ENCODE results near the gene CAPG.

Gene CAPG

GRCh38 chr2:85437488-85438200 is 27.5 kb upstream of the CAPG start (continued):
- TF ChIP-seq ZNF544 (tag by site-specific recombination; IDR thresholded peaks at IDR 0.05), result no peak
- TF ChIP-seq ZNF596 (tag by site-specific recombination; IDR thresholded peaks at IDR 0.05), result no peak
- no peak for TF ChIP-seq GLIS2 (tag by site-specific recombination; IDR thresholded peaks at IDR 0.05)
- no peak for TF ChIP-seq ZNF37A (tag by site-specific recombination; IDR thresholded peaks at IDR 0.05)
- TF ChIP-seq PATZ1 (tag by site-specific recombination; IDR thresholded peaks at IDR 0.05), result 0 out of 2 replicates have a peak, but pooled peaks have one; percentile 20
- TF ChIP-seq ZNF2 (tag by site-specific recombination; IDR thresholded peaks at IDR 0.05), result no peak
- no peak for TF ChIP-seq ZNF76 (tag by site-specific recombination; IDR thresholded peaks at IDR 0.05; ENCODE audit: borderline replicate concordance, low read depth)
- no peak for TF ChIP-seq BCL6B (tag by site-specific recombination; IDR thresholded peaks at IDR 0.05)
- TF ChIP-seq ZBTB44 (tag by site-specific recombination; IDR thresholded peaks at IDR 0.05), result no peak
- no peak for TF ChIP-seq SP2 (tag by site-specific recombination; IDR thresholded peaks at IDR 0.05)
- TF ChIP-seq SCRT2 (tag by site-specific recombination; IDR thresholded peaks at IDR 0.05), result no peak
- no peak for TF ChIP-seq ZBTB7A (tag by site-specific recombination; IDR thresholded peaks at IDR 0.05; ENCODE audit: low read depth)
- no peak for TF ChIP-seq ZNF514 (tag by site-specific recombination; IDR thresholded peaks at IDR 0.05)
- no peak for TF ChIP-seq KLF17 (tag by site-specific recombination; IDR thresholded peaks at IDR 0.05)
- TF ChIP-seq ZNF292 (tag by site-specific recombination; IDR thresholded peaks at IDR 0.05; ENCODE audit: borderline replicate concordance, low read depth), result no peak
- TF ChIP-seq ZNF280C (tag by site-specific recombination; IDR thresholded peaks at IDR 0.05), result no peak
- TF ChIP-seq ZNF621 (tag by site-specific recombination; IDR thresholded peaks at IDR 0.05), result no peak
- no peak for TF ChIP-seq OVOL3 (tag by site-specific recombination; IDR thresholded peaks at IDR 0.05)
- no peak for TF ChIP-seq ZNF664 (tag by site-specific recombination; IDR thresholded peaks at IDR 0.05)
- no peak for TF ChIP-seq IKZF3 (tag by site-specific recombination; IDR thresholded peaks at IDR 0.05)
- TF ChIP-seq ZFP41 (tag by site-specific recombination; IDR thresholded peaks at IDR 0.05; ENCODE audit: borderline replicate concordance), result no peak
- peak; percentile 35; the same call in 1 of the 2 replicates for TF ChIP-seq GLIS1 (tag by site-specific recombination; IDR thresholded peaks at IDR 0.05)
- TF ChIP-seq GFI1B (tag by site-specific recombination; IDR thresholded peaks at IDR 0.05), result no peak
- peak; percentile 66 for TF ChIP-seq OSR2 (tag by site-specific recombination; IDR thresholded peaks at IDR 0.05)
- peak; percentile 88 for TF ChIP-seq ZXDB (tag by site-specific recombination; IDR thresholded peaks at IDR 0.05)
- 0 out of 2 replicates have a peak, but pooled peaks have one; percentile 17 for TF ChIP-seq ZNF629 (tag by site-specific recombination; IDR thresholded peaks at IDR 0.05)
- TF ChIP-seq AEBP2 (tag by site-specific recombination; IDR thresholded peaks at IDR 0.05; ENCODE audit: borderline replicate concordance), result no peak
- TF ChIP-seq ZNF624 (tag by site-specific recombination; IDR thresholded peaks at IDR 0.05), result no peak
- TF ChIP-seq ZNF692 (tag by site-specific recombination; IDR thresholded peaks at IDR 0.05), result no peak
- no peak for TF ChIP-seq ZNF623 (tag by site-specific recombination; IDR thresholded peaks at IDR 0.05)

Measured in HEK293 (cell line).